Peyer's patch (tissue), 4 donors: ENCODE results near the gene RAD51AP2.

Experiments
- CTCF ChIP-seq, 6 experiments: fragments of 450-650 bp in 4 of 6; fragments of 200-600 bp in 2 of 6; sonication (generic) in 1 of 6; IDR thresholded peaks; one replicate each; pipeline ENCODE4 v1.5.1; 2017 to 2019; ENCODE audit warnings: antibody characterized with exemption in 6 of 6, mild to moderate bottlenecking in 3 of 6, moderate library complexity in 1 of 6
- POLR2A ChIP-seq, 2 donors: fragments of 450-650 bp; IDR thresholded peaks; one replicate each; pipeline ENCODE4 v1.5.1; 2017; ENCODE audit warnings: antibody characterized with exemption in 2 of 2, mild to moderate bottlenecking in 2 of 2, moderate library complexity in 2 of 2

- TF ChIP-seq POLR2A (IDR thresholded peaks at IDR 0.05) (no peak), CTCF (IDR thresholded peaks at IDR 0.05) (no peak)
Measured at GRCh38 chr2:17475286-17475685, 43.0 kb downstream of the RAD51AP2 start.
